OCI-LY1 (cell line): ENCODE results near the gene TPBGL.

Source experiments
- H2AFZ ChIP-seq: fragments of 200-600 bp; sonication (generic), shearing (Covaris generic); 2 replicates; pipeline ENCODE4 v1.6.0; 2014; ENCODE audit warnings: antibody characterized with exemption, mild to moderate bottlenecking, low read length
- H3F3A ChIP-seq: fragments of 200-600 bp; sonication (generic), shearing (Covaris generic); 2 replicates; pipeline ENCODE4 v1.6.0; 2014; ENCODE audit warnings: mild to moderate bottlenecking, antibody characterized with exemption, low read length, moderate library complexity; ENCODE audit not compliant: insufficient read depth
- H3K27ac ChIP-seq: fragments of 200-600 bp; sonication (generic); 2 replicates; pipeline ENCODE4 v1.5.1; 2014; ENCODE audit warnings: low read length, mixed run types, mild to moderate bottlenecking, low read depth; ENCODE audit not compliant: poor library complexity, severe bottlenecking
- H3K27me3 ChIP-seq: fragments of 200-600 bp; sonication (generic); 2 replicates; pipeline ENCODE4 v1.6.0; 2014; ENCODE audit warnings: antibody characterized with exemption, mild to moderate bottlenecking, low read length, moderate library complexity; ENCODE audit not compliant: insufficient read depth
- H3K36me3 ChIP-seq: fragments of 200-600 bp; sonication (generic); 2 replicates; pipeline ENCODE4 v1.6.1; 2014; ENCODE audit warnings: mild to moderate bottlenecking, antibody characterized with exemption, low read length, moderate library complexity, mixed read lengths; ENCODE audit not compliant: insufficient read depth
- H3K4me1 ChIP-seq: fragments of 200-600 bp; sonication (generic); 2 replicates; pipeline ENCODE4 v1.5.1; 2014; ENCODE audit warnings: mild to moderate bottlenecking, low read length, moderate library complexity; ENCODE audit not compliant: insufficient read depth, severe bottlenecking
- H3K4me2 ChIP-seq: fragments of 200-600 bp; sonication (generic), shearing (Covaris generic); 2 replicates; pipeline ENCODE4 v1.6.1; 2014; ENCODE audit warnings: low read length
- H3K4me3 ChIP-seq: fragments of 200-600 bp; sonication (generic); 2 replicates; pipeline ENCODE4 v1.5.1; 2014; ENCODE audit warnings: low read length, low read depth, mild to moderate bottlenecking, mixed read lengths; ENCODE audit not compliant: poor library complexity, severe bottlenecking
- H3K79me2 ChIP-seq: fragments of 200-600 bp; shearing (Covaris generic); 2 replicates; pipeline ENCODE4 v1.6.1; 2016; ENCODE audit warnings: mixed run types, low read length, mixed read lengths; ENCODE audit not compliant: insufficient read depth
- H3K9ac ChIP-seq: fragments of 200-600 bp; sonication (generic), shearing (Covaris generic); 2 replicates; pipeline ENCODE4 v1.6.1; 2014; ENCODE audit warnings: mild to moderate bottlenecking, low read length, mixed read lengths
- H3K9me2 ChIP-seq: fragments of 200-600 bp; sonication (generic), shearing (Covaris generic); 2 replicates; pipeline ENCODE4 v1.6.1; 2014; ENCODE audit warnings: low read depth, mild to moderate bottlenecking, low read length, mixed read lengths
- H3K9me3 ChIP-seq: fragments of 200-600 bp; shearing (Covaris generic); 2 replicates; pipeline ENCODE4 v1.6.1; 2014; ENCODE audit warnings: low read length, mixed read lengths
- H4K20me1 ChIP-seq: fragments of 200-600 bp; sonication (generic), shearing (Covaris generic); 2 replicates; pipeline ENCODE4 v1.6.0; 2016; ENCODE audit warnings: mild to moderate bottlenecking, low read length; ENCODE audit not compliant: insufficient read depth
- EZH2 ChIP-seq: fragments of 200-600 bp; sonication (generic), shearing (Covaris generic); IDR thresholded peaks from 2 replicates; pipeline ENCODE4 v1.8.0; 2017; ENCODE audit warnings: borderline replicate concordance, mixed run types, mild to moderate bottlenecking, antibody characterized with exemption, low read length, moderate library complexity, mixed read lengths
- TF ChIP-seq, protein P1 (sequence below): fragments of 200-600 bp; sonication (generic), shearing (Covaris generic); IDR thresholded peaks from 2 replicates; pipeline ENCODE4 v1.5.1; 2017; ENCODE audit warnings: mild to moderate bottlenecking, antibody characterized with exemption, low read length, moderate library complexity, mixed read lengths

Gene TPBGL

DNA sequence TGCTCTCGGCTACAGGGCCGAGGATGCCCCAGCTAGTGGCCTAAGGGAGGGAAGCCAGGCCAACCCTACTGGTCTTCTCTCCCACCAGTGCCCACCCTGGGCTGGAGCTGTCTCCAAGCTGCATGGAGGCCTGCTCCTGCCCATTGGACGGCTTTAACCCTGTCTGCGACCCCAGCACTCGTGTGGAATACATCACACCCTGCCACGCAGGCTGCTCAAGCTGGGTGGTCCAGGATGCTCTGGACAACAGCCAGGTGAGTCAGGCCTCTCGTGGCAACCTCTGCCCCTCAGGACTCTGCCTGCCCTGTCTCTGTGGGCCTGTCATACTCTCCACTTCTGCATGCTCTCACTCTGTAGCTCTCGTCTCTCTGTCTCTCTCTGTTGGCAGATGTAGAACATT lies 44.1 kb upstream of the TPBGL start:
- TF ChIP-seq, protein P1, sequence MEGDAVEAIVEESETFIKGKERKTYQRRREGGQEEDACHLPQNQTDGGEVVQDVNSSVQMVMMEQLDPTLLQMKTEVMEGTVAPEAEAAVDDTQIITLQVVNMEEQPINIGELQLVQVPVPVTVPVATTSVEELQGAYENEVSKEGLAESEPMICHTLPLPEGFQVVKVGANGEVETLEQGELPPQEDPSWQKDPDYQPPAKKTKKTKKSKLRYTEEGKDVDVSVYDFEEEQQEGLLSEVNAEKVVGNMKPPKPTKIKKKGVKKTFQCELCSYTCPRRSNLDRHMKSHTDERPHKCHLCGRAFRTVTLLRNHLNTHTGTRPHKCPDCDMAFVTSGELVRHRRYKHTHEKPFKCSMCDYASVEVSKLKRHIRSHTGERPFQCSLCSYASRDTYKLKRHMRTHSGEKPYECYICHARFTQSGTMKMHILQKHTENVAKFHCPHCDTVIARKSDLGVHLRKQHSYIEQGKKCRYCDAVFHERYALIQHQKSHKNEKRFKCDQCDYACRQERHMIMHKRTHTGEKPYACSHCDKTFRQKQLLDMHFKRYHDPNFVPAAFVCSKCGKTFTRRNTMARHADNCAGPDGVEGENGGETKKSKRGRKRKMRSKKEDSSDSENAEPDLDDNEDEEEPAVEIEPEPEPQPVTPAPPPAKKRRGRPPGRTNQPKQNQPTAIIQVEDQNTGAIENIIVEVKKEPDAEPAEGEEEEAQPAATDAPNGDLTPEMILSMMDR, result no peak
- TF ChIP-seq EZH2, result no peak
- Histone ChIP-seq H2AFZ (no peak overlapping the region), H3K4me2 (no peak overlapping the region), H3K9ac (no peak overlapping the region), H3K79me2 (no peaks in the 10 kb centered on the region), H4K20me1 (no peaks in the 10 kb centered on the region), H3K4me1 (no peaks in the 10 kb centered on the region), H3K36me3 (no peaks in the 10 kb centered on the region), H3K27ac (no peak overlapping the region), H3K9me3 (no peaks in the 10 kb centered on the region), H3F3A (no peaks in the 10 kb centered on the region), H3K9me2 (no peaks in the 10 kb centered on the region), H3K4me3 (no peak overlapping the region), H3K27me3 (no peaks in the 10 kb centered on the region)

DNA sequence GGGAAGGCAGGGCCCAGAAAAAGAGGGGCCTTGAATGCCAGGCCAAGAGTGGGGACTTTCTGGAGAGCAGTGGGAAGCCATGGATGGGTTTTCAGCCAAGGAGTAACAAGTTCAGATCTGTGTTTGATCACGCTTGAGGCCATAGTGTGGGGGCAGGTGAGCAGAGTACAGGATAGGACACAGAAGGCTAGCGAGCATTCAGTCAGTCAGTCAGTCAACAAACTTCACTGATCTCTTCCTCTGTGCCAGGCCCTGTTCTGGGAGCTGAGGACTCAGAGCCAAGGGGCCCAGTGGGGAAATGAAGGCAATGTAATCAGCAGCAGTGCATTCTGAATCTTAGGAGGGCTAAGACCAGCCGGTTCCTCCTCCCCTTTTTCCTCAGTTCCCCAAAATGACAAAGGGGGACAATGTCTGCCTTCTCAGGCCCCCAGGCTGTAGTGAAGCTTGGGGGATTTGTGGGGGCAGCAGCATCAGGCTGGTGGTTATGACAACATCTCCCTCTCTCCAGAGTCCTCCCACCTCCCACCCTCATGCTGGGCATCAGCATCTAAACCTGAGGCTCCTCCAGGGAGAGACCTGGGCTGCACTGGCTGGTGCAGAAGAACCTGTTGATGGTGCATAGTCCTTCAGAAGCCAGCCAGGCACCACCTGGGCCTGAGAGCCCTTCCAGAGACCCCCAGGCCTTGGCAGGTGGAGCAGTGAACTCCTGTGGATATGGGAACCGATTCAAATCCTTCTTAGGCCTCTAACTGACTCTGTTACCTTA lies 42.9 kb upstream of the TPBGL start:
- Histone ChIP-seq H3K27ac (no peak overlapping the region), H4K20me1 (no peaks in the 10 kb centered on the region), H3K4me2 (no peak overlapping the region), H3K27me3 (no peaks in the 10 kb centered on the region), H3K4me1 (no peaks in the 10 kb centered on the region), H3F3A (no peaks in the 10 kb centered on the region), H3K79me2 (no peaks in the 10 kb centered on the region), H2AFZ (no peak overlapping the region), H3K36me3 (no peaks in the 10 kb centered on the region), H3K9ac (no peak overlapping the region), H3K9me3 (no peaks in the 10 kb centered on the region), H3K9me2 (no peaks in the 10 kb centered on the region), H3K4me3 (no peak overlapping the region)
- TF ChIP-seq, protein P1, result no peak
- no peak for TF ChIP-seq EZH2

DNA sequence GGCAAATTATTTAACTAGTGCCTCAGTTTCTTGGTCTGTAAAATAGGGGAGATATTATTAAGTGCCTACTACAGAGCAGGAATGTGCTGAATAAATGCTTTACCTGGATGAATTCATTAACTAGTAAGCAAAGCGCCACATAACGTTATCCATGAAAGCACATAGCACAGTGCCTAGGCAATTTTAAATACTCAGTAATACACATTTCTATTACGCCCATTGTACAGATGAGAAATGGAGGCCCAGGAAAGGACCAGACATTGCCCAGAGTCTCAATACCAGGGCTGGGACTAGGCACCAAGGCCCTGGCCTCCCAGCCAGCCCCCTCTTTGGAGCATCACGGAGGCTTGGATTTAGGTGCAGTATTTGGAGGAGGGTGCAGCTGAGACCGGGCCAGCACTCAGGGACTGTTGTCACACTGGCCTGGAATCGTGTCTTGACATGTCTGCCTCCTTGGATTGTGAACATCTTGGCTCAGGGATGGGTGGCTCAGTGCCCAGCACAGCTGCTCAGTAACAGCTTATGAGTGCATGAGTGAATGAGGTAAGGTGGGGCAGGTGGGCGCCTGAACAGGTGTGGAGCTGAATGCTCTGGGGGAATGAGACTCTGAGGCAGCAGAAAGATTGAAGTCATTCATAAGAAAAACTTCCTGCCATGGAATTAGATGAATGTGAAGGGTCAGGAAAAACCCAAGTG lies 42.1 kb upstream of the TPBGL start:
- Histone ChIP-seq H3K79me2 (no peaks in the 10 kb centered on the region), H3K9ac (no peak overlapping the region), H4K20me1 (no peaks in the 10 kb centered on the region), H3K27ac (no peak overlapping the region), H3F3A (no peaks in the 10 kb centered on the region), H3K36me3 (no peaks in the 10 kb centered on the region), H3K4me3 (no peak overlapping the region), H3K27me3 (no peaks in the 10 kb centered on the region), H3K9me3 (no peaks in the 10 kb centered on the region), H3K4me2 (no peak overlapping the region), H3K4me1 (no peaks in the 10 kb centered on the region), H2AFZ (no peak overlapping the region), H3K9me2 (no peaks in the 10 kb centered on the region)
- no peak for TF ChIP-seq EZH2
- TF ChIP-seq, protein P1, result no peak
